PC-9 (cell line): ENCODE data around the gene GPX4. TPM values are rescaled to one million over a fixed set of nuclear protein-coding genes. Genes with fewer than 3 reads are reported as not detected.

Experiments used
- BruUV-seq: library from RNA; stranded (reverse); fragments of 400-500 nt; replicated peaks from 2 replicates; lab custom pipeline; 2021; lab: Mats Ljungman, UMichigan
- CTCF ChIA-PET: fragments of 300-600 bp; sonication (Branson Sonifier 250); formaldehyde crosslinking; loops from one replicate; lab custom pipeline; 2022; ENCODE audit warnings: antibody characterized with exemption; lab: Charles Lee
- POLR2A ChIA-PET: fragments of 300-600 bp; sonication (Branson Sonifier 250); formaldehyde crosslinking; loops from one replicate; lab custom pipeline; 2022; ENCODE audit warnings: antibody characterized with exemption; ENCODE audit not compliant: unreplicated experiment; lab: Charles Lee
- DNase-seq, 2 experiments: peaks; one replicate each; pipeline versions ENCODE4 v3.0.0 to v3.0.0-alpha.2; 2015 to 2022; ENCODE audit warnings: mixed read lengths in 1 of 2
- H2AFZ ChIP-seq: fragments of 200-600 bp; sonication (generic); 2 replicates; pipeline ENCODE4 v1.8.1; 2017; ENCODE audit warnings: antibody characterized with exemption
- H3F3A ChIP-seq: fragments of 200-600 bp; sonication (generic); 2 replicates; pipeline ENCODE4 v1.8.1; 2017; ENCODE audit warnings: antibody characterized with exemption, mild to moderate bottlenecking, low read depth; ENCODE audit not compliant: insufficient read depth
- H3K27ac ChIP-seq: fragments of 200-600 bp; sonication (generic); 2 replicates; pipeline ENCODE4 v1.6.1; 2016; ENCODE audit warnings: mixed run types
- H3K27me3 ChIP-seq: fragments of 200-600 bp; sonication (generic); 2 replicates; pipeline ENCODE4 v1.6.1; 2016; ENCODE audit warnings: low read depth, mixed run types; ENCODE audit not compliant: insufficient read depth
- H3K36me3 ChIP-seq: fragments of 200-600 bp; sonication (generic); 2 replicates; pipeline ENCODE4 v1.6.1; 2016; ENCODE audit warnings: low read depth, mixed run types
- H3K4me1 ChIP-seq: fragments of 200-600 bp; sonication (generic); replicated peaks from 2 replicates; pipeline ENCODE4 v1.6.1; 2016; ENCODE audit warnings: mixed run types; ENCODE audit not compliant: insufficient read depth
- H3K4me2 ChIP-seq: fragments of 200-600 bp; sonication (generic); 2 replicates; pipeline ENCODE4 v1.6.1; 2017; ENCODE audit warnings: mixed run types
- H3K4me3 ChIP-seq: fragments of 200-600 bp; sonication (generic); 2 replicates; pipeline ENCODE4 v1.6.1; 2016; ENCODE audit warnings: mixed run types
- H3K79me2 ChIP-seq: fragments of 200-600 bp; sonication (generic); 2 replicates; pipeline ENCODE4 v1.6.1; 2017; ENCODE audit warnings: low read depth, mixed run types
- H3K9me2 ChIP-seq: fragments of 200-600 bp; sonication (generic); 2 replicates; pipeline ENCODE4 v1.8.1; 2017; ENCODE audit warnings: mild to moderate bottlenecking; ENCODE audit not compliant: insufficient read depth
- H3K9me3 ChIP-seq: fragments of 200-600 bp; sonication (generic); 2 replicates; pipeline ENCODE4 v1.8.1; 2016; ENCODE audit warnings: low read depth; ENCODE audit not compliant: insufficient read depth
- H4K20me1 ChIP-seq: fragments of 200-600 bp; sonication (generic); 2 replicates; pipeline ENCODE4 v1.8.1; 2017; ENCODE audit not compliant: insufficient read depth
- CTCF ChIP-seq: fragments of 200-600 bp; sonication (generic); conservative IDR thresholded peaks from 2 replicates; pipeline ENCODE4 v1.6.1; 2017; ENCODE audit warnings: mixed run types, antibody characterized with exemption, mild to moderate bottlenecking, moderate library complexity
- EZH2 ChIP-seq: fragments of 200-600 bp; sonication (generic); IDR thresholded peaks from 2 replicates; pipeline ENCODE4 v1.8.0; 2017; ENCODE audit warnings: antibody characterized with exemption, low read depth
- intact Hi-C: fragments of 100-400 bp; cut with micrococcal nuclease; formaldehyde crosslinking; loops from one replicate; pipeline ENCODE4 v1.10.0; 2022; ENCODE audit not compliant: unreplicated experiment
- total RNA-seq: library from RNA; stranded (reverse); gene quantifications from 2 replicates; pipeline ENCODE4 v1.2.3, GENCODE V29; 2021

GPX4 gene
- total RNA-seq, 1 experiment from 2014 or later: 465 TPM

DNA sequence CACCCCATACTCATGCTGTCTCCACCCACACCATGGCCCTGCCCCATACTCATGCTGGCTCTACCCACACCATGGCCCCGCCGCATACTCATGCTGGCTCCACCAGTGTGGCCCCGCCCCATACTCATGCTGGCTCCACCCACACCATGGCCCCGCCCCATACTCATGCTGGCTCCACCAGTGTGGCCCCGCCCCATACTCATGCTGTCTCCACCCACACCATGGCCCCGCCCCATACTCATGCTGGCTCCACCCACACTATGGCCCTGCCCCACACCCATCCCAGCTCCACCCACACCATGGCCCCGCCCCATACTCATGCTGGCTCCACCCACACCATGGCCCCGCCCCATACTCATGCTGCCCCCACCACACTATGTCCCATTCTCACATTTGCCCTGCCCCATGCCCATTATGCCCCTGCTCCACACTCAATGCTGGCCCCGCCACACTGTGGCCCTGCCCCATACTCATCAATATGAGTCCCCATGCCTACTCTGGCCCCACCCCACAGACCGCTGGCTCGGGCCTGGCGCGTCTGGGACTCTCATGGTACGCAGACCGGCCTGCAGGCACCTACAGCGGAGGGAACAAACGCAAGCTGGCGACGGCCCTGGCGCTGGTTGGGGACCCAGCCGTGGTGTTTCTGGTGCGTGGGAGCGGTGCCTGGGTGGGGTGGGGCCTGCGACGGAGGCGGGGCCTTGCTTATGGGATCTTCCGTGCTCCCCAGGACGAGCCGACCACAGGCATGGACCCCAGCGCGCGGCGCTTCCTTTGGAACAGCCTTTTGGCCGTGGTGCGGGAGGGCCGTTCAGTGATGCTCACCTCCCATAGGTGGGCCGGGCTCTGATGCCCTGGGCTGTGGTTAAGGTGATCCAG lies 40.5 kb upstream of the GPX4 start:
- Histone ChIP-seq H3K27me3 (no peaks in the 10 kb centered on the region), H3K36me3 (no peaks in the 10 kb centered on the region), H3K9me2 (no peaks in the 10 kb centered on the region), H3K79me2 (no peaks in the 10 kb centered on the region), H3K4me3 (no peak overlapping the region), H3K4me2 (no peak overlapping the region), H3K27ac (no peak overlapping the region), H3K9me3 (no peaks in the 10 kb centered on the region), H2AFZ (no peak overlapping the region), H3F3A (peaks cover 27% of the 10 kb centered on the region), H4K20me1 (no peaks in the 10 kb centered on the region), H3K4me1 (peaks cover 19% of the 10 kb centered on the region)
- POLR2A ChIA-PET: no interaction called here
- CTCF ChIA-PET: interaction anchor here (0.6 kb wide), 1 partner anchor 14 kb away, joined by 18 read pairs; no protein-coding TSS in a partner anchor
- intact Hi-C loops: no loop called here
- peak; percentile 31 to 58 for DNase-seq
- no TSS peak for BruUV-seq
- TF ChIP-seq CTCF (no peak), EZH2 (no peak)

- BruUV-seq: no TSS peak
- no peak for TF ChIP-seq EZH2
- TF ChIP-seq CTCF: no peak
- Histone ChIP-seq H3K36me3 (no peaks in the 10 kb centered on the region), H3F3A (peaks cover 30% of the 10 kb centered on the region), H3K4me1 (peaks cover 19% of the 10 kb centered on the region), H3K9me3 (no peaks in the 10 kb centered on the region), H3K4me3 (no peak overlapping the region), H4K20me1 (no peaks in the 10 kb centered on the region), H3K27me3 (no peaks in the 10 kb centered on the region), H3K9me2 (no peaks in the 10 kb centered on the region), H2AFZ (no peak overlapping the region), H3K27ac (no peak overlapping the region), H3K79me2 (no peaks in the 10 kb centered on the region), H3K4me2 (no peak overlapping the region; the same call in 1 of the 2 replicates)
- intact Hi-C loops: no loop called here
- ChIA-PET POLR2A (interaction anchor here (0.6 kb wide), 1 partner anchor 189 kb away, joined by 4 read pairs; no protein-coding TSS in a partner anchor), CTCF (interaction anchor here (0.6 kb wide), 2 partner anchors 13 to 35 kb away, joined by 16 to 18 read pairs; no protein-coding TSS in a partner anchor)
- DNase-seq: no peak
Observed at GRCh38 chr19:1063909-1064660, 39.7 kb upstream of the GPX4 start.
